T-helper 2 cell (primary cell): ENCODE data around the gene DAPK2.

Source experiments
- DNase-seq, 5 experiments: peaks; one replicate each; pipeline versions ENCODE4 v3.0.0 to v3.0.0-alpha.2; 2012 to 2022

The DAPK2 gene

GRCh38 chr15:63996794-63997357 is 49.4 kb downstream of the DAPK2 start:
- no peak for DNase-seq

GRCh38 chr15:63995789-63996188 is 50.5 kb downstream of the DAPK2 start:
- no peak for DNase-seq

GRCh38 chr15:63994073-63994600 is 52.1 kb downstream of the DAPK2 start:
- DNase-seq: no peak

- DNase-seq: no peak
Observed at GRCh38 chr15:63992300-63992699, 54.0 kb downstream of the DAPK2 start.

GRCh38 chr15:63991706-63992105 is 54.6 kb downstream of the DAPK2 start:
- no peak for DNase-seq

- no peak for DNase-seq
Observed at GRCh38 chr15:63990454-63990853, 55.8 kb downstream of the DAPK2 start.

- DNase-seq: no peak
Observed at GRCh38 chr15:63987796-63988378, 58.4 kb downstream of the DAPK2 start.

- peak in 1 of 5 experiments; percentile 25 for DNase-seq
Observed at GRCh38 chr15:63986751-63987341, 59.4 kb downstream of the DAPK2 start.

GRCh38 chr15:63986185-63986680 is 60.1 kb downstream of the DAPK2 start:
- DNase-seq: no peak

- no peak for DNase-seq
Observed at GRCh38 chr15:63985221-63986184, 60.8 kb downstream of the DAPK2 start.

- no peak for DNase-seq
Observed at GRCh38 chr15:63984331-63984730, 62.0 kb downstream of the DAPK2 start.

GRCh38 chr15:63983061-63983711 is 63.1 kb downstream of the DAPK2 start:
- DNase-seq: no peak

- DNase-seq: no peak
Observed at GRCh38 chr15:63982381-63982854, 63.9 kb downstream of the DAPK2 start.

- DNase-seq: no peak
Observed at GRCh38 chr15:63981596-63982320, 64.5 kb downstream of the DAPK2 start.

GRCh38 chr15:63979262-63979793 is 67.0 kb downstream of the DAPK2 start:
- no peak for DNase-seq

GRCh38 chr15:63978511-63979261 is 67.6 kb downstream of the DAPK2 start:
- no peak for DNase-seq

GRCh38 chr15:63977119-63977518 is 69.2 kb downstream of the DAPK2 start:
- DNase-seq: no peak

GRCh38 chr15:63974021-63974420 is 72.3 kb downstream of the DAPK2 start:
- no peak for DNase-seq

GRCh38 chr15:63973212-63974009 is 72.9 kb downstream of the DAPK2 start:
- DNase-seq: no peak

GRCh38 chr15:63972801-63973200 is 73.5 kb downstream of the DAPK2 start:
- DNase-seq: no peak
